Esophagus muscularis mucosa (tissue), 4 donors: Measurements from ENCODE around the gene KDM3B. TPM values are rescaled to one million over a fixed set of nuclear protein-coding genes. Genes with fewer than 3 reads are reported as not detected.

Experiments used
- DNase-seq: peaks from one replicate; pipeline ENCODE4 v3.0.0-alpha.2; 2017; ENCODE audit errors: extremely low spot score
- H3K27ac ChIP-seq, 4 donors: fragments of 200-600 bp; sonication (generic); replicated peaks in 1 of 4; 1 replicate in 3 of 4; 2 replicates in 1 of 4; pipeline ENCODE4 v1.5.1; 2016 to 2019; ENCODE audit warnings: mild to moderate bottlenecking in 1 of 4
- H3K27me3 ChIP-seq, 4 donors: fragments of 200-600 bp; sonication (generic); one replicate each; pipeline versions ENCODE4 v1.5.1 to v1.6.0; 2016 to 2019
- H3K36me3 ChIP-seq, 4 donors: fragments of 200-600 bp; sonication (generic); one replicate each; pipeline ENCODE4 v1.5.1; 2016 to 2019
- H3K4me1 ChIP-seq, 4 donors: fragments of 200-600 bp; sonication (generic); one replicate each; pipeline ENCODE4 v1.5.1; 2016 to 2019
- H3K4me3 ChIP-seq, 4 donors: fragments of 200-600 bp; sonication (generic); 1 replicate in 2 of 4; 2 replicates in 2 of 4; pipeline ENCODE4 v1.5.1; 2016 to 2019; ENCODE audit warnings: mild to moderate bottlenecking in 4 of 4, moderate library complexity in 1 of 4
- H3K9me3 ChIP-seq, 4 donors: fragments of 200-600 bp; sonication (generic); 1 replicate in 3 of 4; 2 replicates in 1 of 4; pipeline ENCODE4 v1.5.1; 2016 to 2019
- CTCF ChIP-seq, 3 experiments: fragments of 200-600 bp in 2 of 3; fragments of 450-650 bp in 1 of 3; sonication (generic) in 2 of 3; IDR thresholded peaks; one replicate each; pipeline ENCODE4 v1.5.1; 2017 to 2019; ENCODE audit warnings: antibody characterized with exemption in 3 of 3, mild to moderate bottlenecking in 2 of 3, moderate library complexity in 1 of 3
- EP300 ChIP-seq: sonication (generic); formaldehyde crosslinking; IDR thresholded peaks from one replicate; pipeline ENCODE4 v1.6.1; 2017; ENCODE audit warnings: antibody characterized with exemption
- POLR2A ChIP-seq: fragments of 450-650 bp; IDR thresholded peaks from one replicate; pipeline ENCODE4 v1.6.1; 2017; ENCODE audit warnings: antibody characterized with exemption, moderate library complexity, mild to moderate bottlenecking, low read depth
- POLR2AphosphoS5 ChIP-seq, 2 donors: sonication (generic); formaldehyde crosslinking; IDR thresholded peaks; one replicate each; pipeline ENCODE4 v1.6.1; 2017; ENCODE audit warnings: antibody characterized with exemption in 2 of 2
- WGBS: methylation state at CpG from one replicate; pipeline ENCODE4 v1.1.5; 2018; 5-methylcytosine and 5-hydroxymethylcytosine counted together
- intact Hi-C: fragments of 100-400 bp; cut with DNase I; formaldehyde crosslinking; loops from one replicate; pipeline ENCODE4 v1.15.1; 2023
- total RNA-seq, 4 donors: library from RNA; depleted of rRNA; stranded (reverse); fragments of >200 nt; gene quantifications; one replicate each; pipeline versions ENCODE4 v1.1.0 to v1.2.1, GENCODE V29; 2016

KDM3B gene
- 10 to 100 TPM; 61.3 to 88.8 (median 74.9) TPM for total RNA-seq

- intact Hi-C loops = loop anchor here (2.0 to 5.0 kb wide), 2 partner anchors 13 to 55 kb away; partner anchors contain the start of gene FAM53C
- 52% methylated on average over 3 of the region's 30 CpGs for WGBS
- H3K27me3 ChIP-seq = no peaks in the 10 kb centered on the region
These were observed at the start of gene KDM3B for GRCh38 chr5:138352071-138352721. Gene KDM3B, plus strand, starts transcription at chr5:138352685. Its CDS starts 111 bp downstream, at chr5:138352796.

GRCh38 chr5:138303372-138303771, 49.1 kb upstream of the KDM3B start:
- Histone ChIP-seq H3K4me1 (no peaks in the 10 kb centered on the region), H3K9me3 (no peaks in the 10 kb centered on the region), H3K4me3 (no peak overlapping the region), H3K27ac (no peak overlapping the region), H3K27me3 (no peaks in the 10 kb centered on the region), H3K36me3 (no peaks in the 10 kb centered on the region)
- no peak for TF ChIP-seq POLR2A
- no peak for TF ChIP-seq EP300
- no peak for TF ChIP-seq CTCF (IDR thresholded peaks at IDR 0.05)
- TF ChIP-seq POLR2AphosphoS5 (IDR thresholded peaks at IDR 0.05) = no peak
- intact Hi-C loops = no loop called here
- no peak for DNase-seq
- 89% methylated on average over 6 of the region's 6 CpGs for WGBS

More at GRCh38 chr5:138352071-138352721, at the start of gene KDM3B:
- Histone ChIP-seq H3K4me3 (peak within 1 kb of the TSS; percentile 88 to 97 (median 93)), H3K4me1 (peaks cover 30 to 35% (median 34%) of the 10 kb centered on the region in 4 donors), H3K9me3 (peaks cover 0 to 7% (median 2%) of the 10 kb centered on the region in 4 donors), H3K27ac (peak within 1 kb of the TSS; percentile 96 to 98 (median 98)), H3K36me3 (peaks cover 4 to 28% (median 19%) of the 10 kb centered on the region in 4 donors)
- TF ChIP-seq CTCF (IDR thresholded peaks at IDR 0.05) (peak; percentile 95 to 99 (median 96)), POLR2A (no peak), POLR2AphosphoS5 (IDR thresholded peaks at IDR 0.05) (peak; percentile 33 to 67), EP300 (no peak)
- DNase-seq = no peak

GRCh38 chr5:138305797-138306196, 46.7 kb upstream of the KDM3B start:
- 56% methylated on average over 1 of the region's 1 CpG for WGBS

GRCh38 chr5:138315751-138316278, 36.7 kb upstream of the KDM3B start:
- no peaks in the 10 kb centered on the region for H3K27me3 ChIP-seq
- no peak for DNase-seq
- no peaks in the 10 kb centered on the region for H3K36me3 ChIP-seq
- no peak overlapping the region for H3K27ac ChIP-seq
- 93% methylated on average over 1 of the region's 7 CpGs for WGBS
- H3K4me3 ChIP-seq = no peak overlapping the region
- intact Hi-C loops = no loop called here
- H3K9me3 ChIP-seq = no peaks in the 10 kb centered on the region
- TF ChIP-seq POLR2A (no peak), POLR2AphosphoS5 (IDR thresholded peaks at IDR 0.05) (no peak), CTCF (IDR thresholded peaks at IDR 0.05) (no peak), EP300 (no peak)
- H3K4me1 ChIP-seq = no peaks in the 10 kb centered on the region

More at GRCh38 chr5:138305797-138306196, 46.7 kb upstream of the KDM3B start:
- H3K36me3 ChIP-seq = no peaks in the 10 kb centered on the region
- TF ChIP-seq POLR2A = no peak
- no peak for TF ChIP-seq CTCF (IDR thresholded peaks at IDR 0.05)
- TF ChIP-seq POLR2AphosphoS5 (IDR thresholded peaks at IDR 0.05) = no peak
- H3K4me3 ChIP-seq = no peak overlapping the region
- intact Hi-C loops = no loop called here
- H3K27ac ChIP-seq = no peak overlapping the region
- H3K4me1 ChIP-seq = no peaks in the 10 kb centered on the region
- DNase-seq = no peak
- H3K27me3 ChIP-seq = no peaks in the 10 kb centered on the region
- no peaks in the 10 kb centered on the region for H3K9me3 ChIP-seq
